GM18519 (cell line): ENCODE results near the gene SLC22A16.

Experiments
- ATAC-seq: cut with Tn5 transposase; IDR thresholded peaks from one replicate; pipeline ENCODE4 v1.9.1; 2021; ENCODE audit warnings: mild to moderate bottlenecking, moderate library complexity; ENCODE audit not compliant: unreplicated experiment, low FRiP score

The SLC22A16 gene

DNA sequence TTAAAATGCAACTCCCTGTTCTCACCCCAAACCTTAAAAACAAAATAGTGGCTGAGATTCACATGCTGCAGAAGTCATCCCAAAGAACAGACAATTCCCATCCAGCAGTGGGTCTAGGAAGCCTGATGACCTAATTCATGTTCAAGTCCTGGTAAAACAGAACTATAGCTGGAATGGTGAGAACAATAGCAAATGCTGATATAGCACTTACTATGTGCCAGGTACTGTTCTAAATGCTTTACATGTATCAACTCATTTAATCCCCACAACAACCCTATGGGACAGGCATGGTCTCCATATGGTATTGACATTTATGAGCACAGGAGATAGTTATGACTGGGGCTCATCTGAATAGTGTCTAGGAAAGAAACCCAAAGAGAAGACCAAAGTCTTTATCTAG lies 66.6 kb downstream of the SLC22A16 start:
- no peak for ATAC-seq

DNA sequence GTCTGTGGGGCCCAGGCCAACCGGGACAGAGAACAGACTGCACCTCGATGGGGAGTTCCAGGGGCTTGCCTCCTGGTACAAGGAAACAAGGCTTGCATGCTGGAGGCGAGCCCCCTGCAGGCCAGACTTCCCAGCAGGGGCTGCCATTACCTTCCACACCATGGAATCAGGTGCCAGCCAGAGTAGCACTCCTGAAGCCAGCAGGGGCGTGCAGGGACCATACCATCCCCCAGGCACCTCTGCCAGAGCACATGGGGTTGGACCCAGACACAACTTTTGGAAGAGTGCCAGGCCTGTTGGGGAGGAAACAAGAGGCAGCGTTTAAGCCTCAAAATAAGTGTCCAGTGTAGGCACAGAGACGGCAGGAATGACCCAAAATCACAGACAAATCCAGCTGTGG lies 67.5 kb downstream of the SLC22A16 start:
- ATAC-seq = no peak

DNA sequence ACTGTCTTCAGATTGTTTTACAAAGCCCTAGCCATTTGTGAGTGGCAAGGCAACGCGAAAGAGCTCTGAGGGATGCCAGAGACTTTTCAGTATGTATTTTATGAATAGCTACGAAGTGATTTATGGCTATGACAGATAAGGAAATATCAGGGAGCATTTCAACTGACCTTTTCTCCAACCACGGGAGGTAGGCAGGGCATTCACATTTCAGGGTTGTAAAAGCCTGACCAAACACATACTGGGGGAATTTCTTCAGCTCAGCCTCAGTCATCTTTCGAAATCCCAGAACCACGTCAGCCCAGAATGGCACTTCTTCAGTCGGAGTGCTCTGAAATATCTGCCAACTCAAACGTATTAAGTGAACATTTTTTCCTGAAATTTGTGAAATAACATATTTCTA lies 71.8 kb downstream of the SLC22A16 start:
- no peak for ATAC-seq

DNA sequence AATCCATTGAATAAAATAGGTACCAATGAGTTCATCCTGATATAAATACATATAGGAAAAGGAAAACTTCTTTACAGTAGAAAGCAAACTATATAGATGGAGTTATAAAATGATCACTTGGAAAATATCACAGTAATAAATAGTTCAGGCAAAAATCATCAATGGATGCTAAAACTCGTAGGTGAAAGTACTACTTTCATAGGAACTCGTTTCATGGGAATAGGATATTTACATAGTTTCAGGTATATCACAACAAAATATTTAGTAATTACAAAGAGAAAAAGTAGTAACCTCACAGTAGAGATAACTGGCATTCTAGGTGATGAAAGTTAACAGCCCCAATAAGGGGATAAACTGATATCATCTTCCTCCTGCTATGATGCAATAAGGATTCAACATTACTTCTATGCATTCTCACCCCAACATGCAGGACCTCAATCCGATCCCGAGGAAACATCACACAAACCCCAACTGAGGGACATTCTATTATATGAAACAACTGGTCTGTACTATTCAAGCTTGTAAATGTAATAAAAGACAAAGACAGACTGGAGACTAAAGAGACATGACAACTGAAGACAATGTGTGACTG lies 74.7 kb downstream of the SLC22A16 start:
- ATAC-seq = no peak

DNA sequence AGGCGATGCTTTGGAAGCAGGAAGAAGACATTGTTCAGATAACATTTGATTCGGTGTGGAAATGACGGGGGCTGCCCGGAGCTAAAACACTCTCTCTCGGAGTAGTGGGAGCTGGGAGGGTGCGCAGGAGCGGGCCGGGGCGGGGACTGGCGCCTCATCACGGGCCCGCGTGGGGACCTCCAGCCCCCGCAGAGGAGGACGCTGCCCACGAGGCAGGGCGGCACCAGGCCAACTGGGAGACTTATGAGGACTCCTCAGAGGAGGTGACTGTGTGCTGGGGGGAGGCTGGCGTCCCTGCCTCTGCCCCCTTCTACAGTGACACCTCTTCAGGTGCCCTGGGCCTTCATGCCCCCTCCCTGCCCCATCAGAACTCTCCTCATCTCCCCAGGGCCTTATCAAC lies 76.2 kb downstream of the SLC22A16 start:
- ATAC-seq = no peak

DNA sequence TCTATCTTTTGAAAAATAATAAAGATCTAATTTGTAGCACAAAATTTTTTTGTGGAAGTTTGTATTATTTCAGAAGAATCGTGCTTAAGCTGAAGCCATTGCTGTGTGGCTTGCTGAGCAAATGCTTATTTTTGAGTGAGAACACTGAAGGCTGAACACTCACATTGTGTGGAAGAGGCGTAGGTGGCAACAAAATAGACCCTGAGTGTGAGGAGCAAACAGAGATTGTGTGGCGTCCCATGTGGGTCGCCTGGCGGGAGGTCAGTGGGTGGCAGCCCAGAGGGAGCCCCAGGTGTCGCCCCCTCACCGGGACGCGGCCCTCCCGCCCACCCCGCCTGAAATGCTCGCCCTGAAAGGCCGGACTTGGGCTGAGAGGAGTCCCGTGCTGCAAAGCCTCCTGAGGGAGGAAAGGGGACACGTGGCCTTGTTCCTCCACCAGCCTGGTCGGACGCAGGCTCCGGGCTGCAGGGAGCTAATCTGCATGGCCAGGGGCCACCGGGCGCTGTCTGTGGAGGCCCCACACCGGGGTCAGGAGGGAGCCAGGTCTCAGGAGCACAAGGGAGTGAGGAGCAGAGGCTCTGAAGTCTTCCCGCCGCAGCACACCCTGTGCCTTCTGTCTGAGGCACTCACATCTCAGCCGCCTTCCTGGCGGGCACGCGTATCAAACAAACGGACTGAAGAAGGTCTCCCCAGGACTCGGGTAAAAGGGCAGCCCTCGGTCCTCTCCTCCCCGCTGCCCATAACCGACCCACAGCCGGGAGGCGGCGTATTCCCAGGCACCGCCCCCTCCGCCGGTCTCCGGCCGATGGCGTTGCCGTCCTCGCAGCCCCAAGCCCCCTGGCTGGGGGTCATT lies 77.0 kb downstream of the SLC22A16 start:
- ATAC-seq = no peak

DNA sequence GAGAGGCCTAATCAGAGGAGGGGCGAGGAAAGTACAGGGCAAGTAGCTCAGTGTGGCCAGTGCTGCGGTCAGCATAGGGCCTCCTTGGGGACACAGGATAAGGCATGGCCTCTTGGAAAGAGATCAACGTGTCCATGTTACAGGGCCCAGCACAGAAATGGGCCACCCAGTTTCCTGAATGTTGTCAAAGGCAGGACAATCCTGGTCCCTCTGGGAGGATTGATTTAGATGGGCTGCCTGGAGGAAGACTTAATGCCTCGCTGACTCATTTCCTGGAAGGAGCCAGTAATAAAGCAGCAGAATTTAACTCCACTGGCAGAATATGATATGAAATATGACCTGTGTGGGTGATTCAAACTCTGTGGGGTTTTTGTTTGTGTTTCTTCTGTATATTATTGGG lies 77.6 kb downstream of the SLC22A16 start:
- ATAC-seq = no peak

DNA sequence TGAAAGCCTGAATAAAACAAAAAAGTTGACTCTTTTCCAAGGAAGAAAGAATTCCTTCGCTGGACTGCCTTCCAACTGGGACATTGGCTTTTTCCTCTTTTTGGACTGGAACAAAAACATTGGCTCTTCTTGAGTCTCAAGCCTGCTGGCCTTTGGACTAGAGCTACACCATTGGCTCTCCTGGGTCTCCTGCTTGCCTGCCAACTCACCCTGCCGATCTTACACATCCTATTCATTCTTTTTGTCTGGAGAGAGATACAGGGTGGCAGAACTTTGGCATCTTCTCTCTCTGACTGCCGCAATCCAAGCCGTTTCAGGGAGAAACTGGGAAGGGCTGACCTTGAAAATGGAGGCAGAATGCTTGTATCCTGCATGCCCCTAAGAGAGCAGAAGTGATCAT lies 81.2 kb downstream of the SLC22A16 start:
- ATAC-seq = no peak

DNA sequence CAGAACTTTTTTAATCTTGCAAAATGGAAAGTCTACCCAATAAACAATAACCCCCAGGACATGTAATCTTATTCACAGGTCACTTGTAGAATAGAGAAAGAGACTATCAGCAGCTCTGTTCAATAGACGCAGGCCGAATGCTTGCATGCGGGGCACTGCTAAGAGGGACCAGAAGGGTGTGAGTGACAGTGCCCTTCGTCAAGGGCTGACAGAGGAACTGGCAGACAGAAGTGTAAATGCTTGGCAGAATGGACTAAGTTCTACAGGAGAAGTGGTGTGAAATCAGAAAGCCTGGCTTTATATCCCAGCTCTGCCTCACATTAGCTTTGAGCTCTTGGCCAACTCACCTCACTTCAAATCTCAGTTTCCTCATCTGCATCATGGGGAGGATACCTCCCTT lies 82.0 kb downstream of the SLC22A16 start:
- ATAC-seq = no peak

DNA sequence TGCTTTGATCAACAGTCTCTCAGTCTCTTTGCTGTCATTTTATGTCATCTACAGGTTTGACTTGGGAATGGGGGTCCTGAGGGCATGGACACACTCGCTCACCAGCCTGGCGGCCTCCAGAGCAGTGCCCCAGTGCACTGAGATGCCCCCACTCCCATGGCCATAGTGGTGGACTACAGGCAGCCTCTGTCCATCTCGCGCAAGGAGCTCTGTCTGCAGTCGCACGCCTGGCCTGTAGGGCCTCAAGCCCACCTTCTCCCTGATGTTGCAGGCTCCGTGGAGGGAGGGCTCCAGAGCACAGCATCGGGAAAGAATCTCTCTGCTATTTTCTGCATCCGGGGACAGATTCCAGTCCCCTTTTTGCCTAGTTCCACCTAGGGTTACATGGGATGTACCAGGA lies 83.7 kb downstream of the SLC22A16 start:
- ATAC-seq = no peak

DNA sequence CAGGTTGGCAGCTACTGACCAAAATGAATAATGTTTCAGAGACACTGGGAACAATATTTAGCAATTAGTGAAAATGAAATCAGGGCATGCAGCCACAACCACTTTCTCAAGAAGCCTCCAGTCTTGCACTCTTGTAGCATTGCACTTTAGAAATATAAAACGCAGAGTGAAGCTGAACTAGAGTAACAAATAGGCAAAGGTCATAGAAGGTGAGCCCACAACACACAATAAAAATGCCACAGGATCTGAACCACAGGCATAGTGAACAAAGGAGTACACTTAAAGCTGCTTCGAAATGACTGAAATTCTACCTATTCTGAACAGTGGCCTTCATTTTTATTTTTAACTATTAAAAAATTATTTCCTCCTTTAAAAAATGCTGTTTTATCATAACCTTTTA lies 86.0 kb downstream of the SLC22A16 start:
- no peak for ATAC-seq

DNA sequence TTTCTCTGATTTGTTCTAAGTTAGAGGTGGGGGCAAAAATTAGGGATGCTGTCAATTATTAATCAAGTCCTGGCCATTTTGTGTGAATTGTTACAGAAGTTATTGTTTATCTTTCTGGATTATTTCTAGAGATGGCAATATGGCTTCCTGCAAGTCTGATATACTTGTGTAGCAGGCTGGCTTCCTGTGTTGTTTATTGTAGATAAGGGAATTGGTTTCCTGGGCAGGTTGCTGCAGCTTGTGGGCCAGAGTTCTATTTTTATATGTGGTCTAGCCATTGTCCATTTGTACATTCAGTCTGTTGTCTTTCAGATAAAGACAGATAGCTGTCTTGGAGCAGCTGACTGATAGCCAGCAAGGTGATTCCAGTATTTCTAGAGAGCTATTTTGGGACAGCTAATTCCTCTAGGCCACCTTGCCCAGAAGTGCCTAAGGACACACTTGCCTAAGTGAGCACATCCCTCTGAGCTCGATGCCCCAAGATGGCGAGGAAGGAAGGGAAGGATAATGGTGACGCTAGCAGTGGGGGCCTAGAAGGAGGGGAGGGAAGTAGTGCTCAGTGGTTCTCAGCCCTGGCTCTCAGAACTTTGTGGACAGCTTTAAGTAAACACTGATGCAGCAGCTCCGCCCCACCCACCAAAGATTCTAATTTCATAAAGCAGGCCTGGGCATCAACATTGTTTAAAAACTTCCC lies 86.6 kb downstream of the SLC22A16 start:
- no peak for ATAC-seq

DNA sequence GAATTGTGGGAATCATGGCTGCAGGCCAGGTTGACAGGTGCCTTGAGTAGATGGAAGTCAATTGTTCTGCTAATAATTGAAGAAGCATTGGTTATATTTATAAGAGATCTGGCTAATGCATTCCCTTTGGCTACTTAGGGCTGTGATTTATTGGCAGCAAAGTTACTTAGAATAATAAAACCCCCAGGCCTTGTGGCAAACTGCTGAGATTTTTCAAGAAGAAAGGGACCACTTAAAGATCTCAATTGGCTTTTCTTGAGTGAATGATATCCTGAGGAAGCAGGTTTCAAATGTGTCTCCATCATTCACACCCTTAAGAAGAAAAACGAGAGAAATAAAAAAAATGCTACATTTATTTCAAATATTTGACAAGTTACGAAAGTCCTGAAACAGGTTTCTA lies 88.4 kb downstream of the SLC22A16 start:
- no peak for ATAC-seq

DNA sequence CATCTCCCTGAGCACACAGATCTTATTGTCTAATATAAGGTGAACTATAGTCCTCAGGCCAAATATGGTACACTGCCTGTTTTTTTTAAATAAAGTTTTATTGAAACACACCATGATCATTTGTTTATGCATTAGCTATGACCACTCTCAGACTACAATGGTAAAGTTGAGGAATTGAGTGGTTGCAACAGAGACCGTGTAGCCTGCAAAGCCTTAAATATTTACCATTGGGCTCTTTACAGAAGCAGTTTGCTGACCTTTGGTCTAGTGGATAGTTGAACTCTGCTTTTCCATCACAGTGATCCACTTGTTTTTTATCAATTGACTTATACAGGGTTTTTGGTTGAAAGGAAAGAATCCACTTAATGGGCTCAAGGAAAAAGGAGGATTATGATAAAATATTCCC lies 91.0 kb downstream of the SLC22A16 start:
- ATAC-seq = no peak

DNA sequence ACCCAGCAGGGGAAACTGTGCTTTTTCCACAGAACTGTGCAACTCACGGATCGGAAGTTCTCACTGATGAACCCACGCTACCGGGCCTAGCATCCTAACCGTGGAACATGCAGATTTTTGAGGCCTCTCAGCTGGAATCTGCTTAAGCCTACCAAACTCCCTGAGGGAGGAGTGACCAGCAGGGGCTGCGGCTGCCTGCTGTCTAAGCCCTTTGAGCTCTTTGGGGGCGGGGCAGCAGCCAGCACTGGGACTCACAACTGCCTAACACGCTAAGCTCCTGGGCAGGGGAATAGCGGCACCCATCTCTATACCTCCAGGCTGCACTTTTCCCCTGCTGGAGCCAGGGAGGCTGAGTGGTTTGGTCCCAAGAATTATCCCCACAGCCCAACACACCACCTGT lies 97.9 kb downstream of the SLC22A16 start:
- ATAC-seq = no peak
